K562 (cell line): ENCODE measurements around the gene TTC38. TPM values are rescaled to one million over a fixed set of nuclear protein-coding genes. Genes with fewer than 3 reads are reported as not detected.

Experiments
- ARID2 ChIP-seq: fragments of 450-650 bp; IDR thresholded peaks from 2 replicates; pipeline ENCODE4 v1.6.1; 2017; ENCODE audit warnings: antibody characterized with exemption, mild to moderate bottlenecking
- ATF7 ChIP-seq: fragments of 450-650 bp; IDR thresholded peaks from 2 replicates; pipeline ENCODE4 v1.7.1; 2014; ENCODE audit warnings: mild to moderate bottlenecking, moderate library complexity
- CBFA2T2 ChIP-seq: fragments of 450-650 bp; conservative IDR thresholded peaks from 2 replicates; pipeline ENCODE4 v1.6.1; 2017; ENCODE audit warnings: mild to moderate bottlenecking
- EP300 ChIP-seq: IDR thresholded peaks from 2 replicates; pipeline ENCODE4 v1.6.1; 2012; ENCODE audit warnings: low read length, improper control_type of control experiment
- ETV1 ChIP-seq: fragments of 450-650 bp; conservative IDR thresholded peaks from 2 replicates; pipeline ENCODE4 v1.6.1; 2016; ENCODE audit warnings: missing genetic modification characterization, control low read depth, low read depth, missing compliant biosample characterization
- ETV5 ChIP-seq: sonication (generic); formaldehyde crosslinking; IDR thresholded peaks from 2 replicates; pipeline ENCODE4 v1.4.0; 2020; ENCODE audit warnings: low read depth, mild to moderate bottlenecking, missing genetic modification reagents
- GATA2 ChIP-seq: sonication (generic); formaldehyde crosslinking; IDR thresholded peaks from 2 replicates; pipeline ENCODE4 v1.4.0; 2020; ENCODE audit warnings: mild to moderate bottlenecking, missing genetic modification reagents
- HDAC2 ChIP-seq: fragments of 450-650 bp; IDR thresholded peaks from 2 replicates; pipeline ENCODE4 v1.6.1; 2016; ENCODE audit warnings: mild to moderate bottlenecking
- MCM7 ChIP-seq, 2 experiments: fragments of 450-650 bp; IDR thresholded peaks; 2 replicates each; pipeline ENCODE4 v1.6.1; 2016 to 2018
- MEIS2 ChIP-seq: fragments of 450-650 bp; IDR thresholded peaks from 2 replicates; pipeline ENCODE4 v1.6.1; 2014; ENCODE audit warnings: mild to moderate bottlenecking; ENCODE audit not compliant: partially characterized antibody
- MTA2 ChIP-seq: fragments of 450-650 bp; IDR thresholded peaks from 2 replicates; pipeline ENCODE4 v1.6.1; 2016; ENCODE audit warnings: low read depth
- NR2C1 ChIP-seq, 2 experiments: fragments of 450-650 bp; IDR thresholded peaks; 2 replicates each; pipeline ENCODE4 v1.6.1; 2017; ENCODE audit warnings: mild to moderate bottlenecking in 2 of 2, antibody characterized with exemption in 1 of 2, inconsistent platforms in 1 of 2, missing compliant biosample characterization in 1 of 2, missing genetic modification characterization in 1 of 2
- PHB ChIP-seq: fragments of 250-450 bp; sonication (Bioruptor Pico); IDR thresholded peaks from 2 replicates; pipeline ENCODE4 v1.5.0; 2021
- RFX5 ChIP-seq: IDR thresholded peaks from 2 replicates; pipeline ENCODE4 v1.6.1; 2011; ENCODE audit warnings: low read depth, mild to moderate bottlenecking, improper control_type of control experiment, low read length
- SMAD3 ChIP-seq: fragments of 450-650 bp; formaldehyde crosslinking; conservative IDR thresholded peaks from 2 replicates; pipeline ENCODE4 v1.4.0; 2020; ENCODE audit warnings: mild to moderate bottlenecking
- SMARCC2 ChIP-seq: fragments of 450-650 bp; IDR thresholded peaks from 2 replicates; pipeline ENCODE4 v1.6.1; 2017; ENCODE audit warnings: antibody characterized with exemption, moderate library complexity, mild to moderate bottlenecking, low read depth
- SP2 ChIP-seq: IDR thresholded peaks from 2 replicates; pipeline ENCODE4 v1.6.1; 2011; ENCODE audit warnings: mild to moderate bottlenecking, low read depth, low read length, moderate library complexity; ENCODE audit not compliant: poor library complexity, severe bottlenecking; ENCODE audit errors: extremely low read depth
- TCF15 ChIP-seq: fragments of 250-450 bp; sonication (Bioruptor Pico); IDR thresholded peaks from 2 replicates; pipeline ENCODE4 v1.8.0; 2022; ENCODE audit warnings: moderate library complexity, mild to moderate bottlenecking, inconsistent platforms
- TFAP4 ChIP-seq: sonication (generic); formaldehyde crosslinking; IDR thresholded peaks from 2 replicates; pipeline ENCODE4 v1.8.0; 2022; ENCODE audit warnings: missing genetic modification reagents, mild to moderate bottlenecking, moderate library complexity, borderline replicate concordance
- YY1 ChIP-seq, 3 experiments: IDR thresholded peaks; 2 replicates each; pipeline ENCODE4 v1.6.1; 2011; ENCODE audit warnings: low read length in 2 of 3, mild to moderate bottlenecking in 2 of 3, moderate library complexity in 2 of 3, borderline replicate concordance in 1 of 3, control low read depth in 1 of 3, low read depth in 1 of 3; ENCODE audit not compliant: insufficient read depth in 3 of 3, insufficient replicate concordance in 2 of 3, control insufficient read depth in 1 of 3, insufficient read length in 1 of 3; ENCODE audit errors: extremely low read depth in 1 of 3
- ZNF280B ChIP-seq: fragments of 250-450 bp; sonication (Bioruptor Pico); IDR thresholded peaks from 2 replicates; pipeline ENCODE4 v1.5.1; 2021; ENCODE audit warnings: mild to moderate bottlenecking
- polyA plus RNA-seq, 8 experiments: library from polyadenylated mRNA; depleted of rRNA in 4 of 8; stranded (reverse) in 5 of 8; unstranded in 3 of 8; fragments of >200 nt; fragmentation: Nextera tagmentation in 2 of 8; fragmentation: Illumina TruSeq in 1 of 8; extraction: Ambion mirVana in 2 of 8; extraction: Trizol in 1 of 8; gene quantifications; 2 replicates each; pipeline versions ENCODE4 v1.2.1 to v1.2.3, GENCODE V29; 2011 to 2014; ENCODE audit warnings: inconsistent platforms in 1 of 8, missing spikeins in 1 of 8
- total RNA-seq, 7 experiments: library from RNA; depleted of rRNA in 6 of 7; stranded (reverse); fragments of >200 nt in 6 of 7; fragmentation: Illumina TruSeq in 2 of 7; extraction: Trizol in 2 of 7; gene quantifications; 2 replicates each; pipeline versions ENCODE4 v1.2.1 to v1.2.3, GENCODE V29; 2011 to 2021; ENCODE audit warnings: low replicate concordance in 1 of 7
- TF ChIP-seq, protein P1 (sequence below), 2 experiments: fragments of 450-650 bp; conservative IDR thresholded peaks; 2 replicates each; pipeline ENCODE4 v1.6.1; 2017; ENCODE audit warnings: mild to moderate bottlenecking in 2 of 2, moderate library complexity in 2 of 2

The TTC38 gene
- total and polyA plus RNA-seq, 9 of the 15 experiments (the other 6 are each of a cell fraction or from before 2014, with no cell fraction given) = 0.84 to 28.4 (median 18.1) TPM

DNA sequence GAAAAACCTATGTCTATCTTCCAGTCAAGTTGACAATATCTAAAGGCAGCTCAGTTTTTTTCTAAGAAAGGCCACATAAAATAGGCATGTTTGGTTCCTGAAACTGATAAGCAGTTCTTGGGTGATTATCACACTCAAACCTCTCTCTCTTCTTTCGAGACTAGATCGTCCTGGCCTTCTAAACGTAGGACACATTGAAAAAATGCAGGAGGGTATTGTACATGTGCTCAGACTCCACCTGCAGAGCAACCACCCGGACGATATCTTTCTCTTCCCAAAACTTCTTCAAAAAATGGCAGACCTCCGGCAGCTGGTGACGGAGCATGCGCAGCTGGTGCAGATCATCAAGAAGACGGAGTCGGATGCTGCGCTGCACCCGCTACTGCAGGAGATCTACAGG lies 32.8 kb upstream of the TTC38 start (continued):
- TF ChIP-seq ETV5 (CRISPR knock-in tag) (no peak), CBFA2T2 (peak; percentile 48), MTA2 (no peak), SP2 (no peak), RFX5 (no peak), MEIS2 (peak; percentile 18), SMARCC2 (no peak), ARID2 (no peak), PHB (CRISPR knock-in tag) (no peak), HDAC2 (no peak), TFAP4 (CRISPR knock-in tag) (peak; percentile 86), YY1 (IDR thresholded peaks at IDR 0.05; ENCODE audit: borderline replicate concordance in 1 of 3, control insufficient read depth in 1 of 3, extremely low read depth in 1 of 3, insufficient read depth in 3 of 3, insufficient read length in 1 of 3, insufficient replicate concordance in 2 of 3, low read depth in 1 of 3, low read length in 2 of 3) (peak in 2 of 3 experiments; percentile 24 to 76), GATA2 (CRISPR knock-in tag) (no peak), MCM7 (IDR thresholded peaks at IDR 0.05) (no peak), EP300 (peak; percentile 46; the same call in 1 of the 2 replicates), TCF15 (CRISPR knock-in tag) (no peak), ATF7 (no peak), NR2C1 (IDR thresholded peaks at IDR 0.05) (no peak), NR2C1 (tag; IDR thresholded peaks at IDR 0.05) (0 out of 2 replicates have a peak, but pooled peaks have one; percentile 30), SMAD3 (CRISPR knock-in tag) (no peak), ZNF280B (CRISPR knock-in tag) (no peak), ETV1 (tag) (no peak)
- TF ChIP-seq, protein P1, sequence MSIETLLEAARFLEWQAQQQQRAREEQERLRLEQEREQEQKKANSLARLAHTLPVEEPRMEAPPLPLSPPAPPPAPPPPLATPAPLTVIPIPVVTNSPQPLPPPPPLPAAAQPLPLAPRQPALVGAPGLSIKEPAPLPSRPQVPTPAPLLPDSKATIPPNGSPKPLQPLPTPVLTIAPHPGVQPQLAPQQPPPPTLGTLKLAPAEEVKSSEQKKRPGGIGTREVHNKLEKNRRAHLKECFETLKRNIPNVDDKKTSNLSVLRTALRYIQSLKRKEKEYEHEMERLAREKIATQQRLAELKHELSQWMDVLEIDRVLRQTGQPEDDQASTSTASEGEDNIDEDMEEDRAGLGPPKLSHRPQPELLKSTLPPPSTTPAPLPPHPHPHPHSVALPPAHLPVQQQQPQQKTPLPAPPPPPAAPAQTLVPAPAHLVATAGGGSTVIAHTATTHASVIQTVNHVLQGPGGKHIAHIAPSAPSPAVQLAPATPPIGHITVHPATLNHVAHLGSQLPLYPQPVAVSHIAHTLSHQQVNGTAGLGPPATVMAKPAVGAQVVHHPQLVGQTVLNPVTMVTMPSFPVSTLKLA (conservative IDR thresholded peaks at IDR 0.05) = peak in 1 of 2 experiments; percentile 44; a peak in 2 of 4 replicates
